ENCODE results near the gene BRD7. TPM values are rescaled to one million over a fixed set of nuclear protein-coding genes. Genes with fewer than 3 reads are reported as not detected.

BRD7 gene
- total RNA-seq, 1 experiment from 2014 or later = 45.6 TPM

- Histone ChIP-seq H3K9me3 (ENCODE audit: control insufficient read depth, insufficient read depth, low read depth, low read length) (no peaks in the 10 kb centered on the region), H3K36me3 (ENCODE audit: control insufficient read depth, insufficient read depth, low read length) (peaks cover 21% of the 10 kb centered on the region), H3K4me1 (ENCODE audit: control insufficient read depth, insufficient read depth, low read length) (no peaks in the 10 kb centered on the region), H3K4me3 (ENCODE audit: low read depth in 2 of 2, low read length in 2 of 2) (no peak overlapping the region), H3K27me3 (ENCODE audit: control insufficient read depth, insufficient read depth, low read length) (no peaks in the 10 kb centered on the region), H3K27ac (ENCODE audit: low read length) (no peak overlapping the region)
- DNase-seq (ENCODE audit: low read depth, low spot score) (no peak), ATAC-seq (no peak)
- CTCF ChIA-PET = no interaction called here
- TF ChIP-seq TCF7L2 (IDR thresholded peaks at IDR 0.05; ENCODE audit: low read depth, low read length) = no peak
- TF ChIP-seq, protein P1, sequence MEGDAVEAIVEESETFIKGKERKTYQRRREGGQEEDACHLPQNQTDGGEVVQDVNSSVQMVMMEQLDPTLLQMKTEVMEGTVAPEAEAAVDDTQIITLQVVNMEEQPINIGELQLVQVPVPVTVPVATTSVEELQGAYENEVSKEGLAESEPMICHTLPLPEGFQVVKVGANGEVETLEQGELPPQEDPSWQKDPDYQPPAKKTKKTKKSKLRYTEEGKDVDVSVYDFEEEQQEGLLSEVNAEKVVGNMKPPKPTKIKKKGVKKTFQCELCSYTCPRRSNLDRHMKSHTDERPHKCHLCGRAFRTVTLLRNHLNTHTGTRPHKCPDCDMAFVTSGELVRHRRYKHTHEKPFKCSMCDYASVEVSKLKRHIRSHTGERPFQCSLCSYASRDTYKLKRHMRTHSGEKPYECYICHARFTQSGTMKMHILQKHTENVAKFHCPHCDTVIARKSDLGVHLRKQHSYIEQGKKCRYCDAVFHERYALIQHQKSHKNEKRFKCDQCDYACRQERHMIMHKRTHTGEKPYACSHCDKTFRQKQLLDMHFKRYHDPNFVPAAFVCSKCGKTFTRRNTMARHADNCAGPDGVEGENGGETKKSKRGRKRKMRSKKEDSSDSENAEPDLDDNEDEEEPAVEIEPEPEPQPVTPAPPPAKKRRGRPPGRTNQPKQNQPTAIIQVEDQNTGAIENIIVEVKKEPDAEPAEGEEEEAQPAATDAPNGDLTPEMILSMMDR (IDR thresholded peaks at IDR 0.05) = no peak
- TF ChIP-seq POLR2AphosphoS5 (IDR thresholded peaks at IDR 0.05; ENCODE audit: low read depth, low read length) = no peak
- TF ChIP-seq, protein P2, sequence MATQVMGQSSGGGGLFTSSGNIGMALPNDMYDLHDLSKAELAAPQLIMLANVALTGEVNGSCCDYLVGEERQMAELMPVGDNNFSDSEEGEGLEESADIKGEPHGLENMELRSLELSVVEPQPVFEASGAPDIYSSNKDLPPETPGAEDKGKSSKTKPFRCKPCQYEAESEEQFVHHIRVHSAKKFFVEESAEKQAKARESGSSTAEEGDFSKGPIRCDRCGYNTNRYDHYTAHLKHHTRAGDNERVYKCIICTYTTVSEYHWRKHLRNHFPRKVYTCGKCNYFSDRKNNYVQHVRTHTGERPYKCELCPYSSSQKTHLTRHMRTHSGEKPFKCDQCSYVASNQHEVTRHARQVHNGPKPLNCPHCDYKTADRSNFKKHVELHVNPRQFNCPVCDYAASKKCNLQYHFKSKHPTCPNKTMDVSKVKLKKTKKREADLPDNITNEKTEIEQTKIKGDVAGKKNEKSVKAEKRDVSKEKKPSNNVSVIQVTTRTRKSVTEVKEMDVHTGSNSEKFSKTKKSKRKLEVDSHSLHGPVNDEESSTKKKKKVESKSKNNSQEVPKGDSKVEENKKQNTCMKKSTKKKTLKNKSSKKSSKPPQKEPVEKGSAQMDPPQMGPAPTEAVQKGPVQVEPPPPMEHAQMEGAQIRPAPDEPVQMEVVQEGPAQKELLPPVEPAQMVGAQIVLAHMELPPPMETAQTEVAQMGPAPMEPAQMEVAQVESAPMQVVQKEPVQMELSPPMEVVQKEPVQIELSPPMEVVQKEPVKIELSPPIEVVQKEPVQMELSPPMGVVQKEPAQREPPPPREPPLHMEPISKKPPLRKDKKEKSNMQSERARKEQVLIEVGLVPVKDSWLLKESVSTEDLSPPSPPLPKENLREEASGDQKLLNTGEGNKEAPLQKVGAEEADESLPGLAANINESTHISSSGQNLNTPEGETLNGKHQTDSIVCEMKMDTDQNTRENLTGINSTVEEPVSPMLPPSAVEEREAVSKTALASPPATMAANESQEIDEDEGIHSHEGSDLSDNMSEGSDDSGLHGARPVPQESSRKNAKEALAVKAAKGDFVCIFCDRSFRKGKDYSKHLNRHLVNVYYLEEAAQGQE (IDR thresholded peaks at IDR 0.05; ENCODE audit: insufficient read depth in 1 of 2, low read depth in 2 of 2, low read length in 1 of 2) = no peak
- TF ChIP-seq SIN3A (IDR thresholded peaks at IDR 0.05; ENCODE audit: borderline replicate concordance, insufficient read depth, low read depth, low read length) = no peak
- intact Hi-C loops (cut with micrococcal nuclease; ENCODE audit: unreplicated experiment) = no loop called here
- in situ Hi-C loops (cut with HindIII; ENCODE audit: low pct_unique_long_range_greater_than_20kb, low sequenced_read_pairs) = no loop called here
- no TSS peak for BruUV-seq (replicated peaks)
- POLR2A ChIA-PET = no interaction called here
Measured at GRCh38 chr16:50318796-50319578, 49.8 kb downstream of the BRD7 start.

DNA sequence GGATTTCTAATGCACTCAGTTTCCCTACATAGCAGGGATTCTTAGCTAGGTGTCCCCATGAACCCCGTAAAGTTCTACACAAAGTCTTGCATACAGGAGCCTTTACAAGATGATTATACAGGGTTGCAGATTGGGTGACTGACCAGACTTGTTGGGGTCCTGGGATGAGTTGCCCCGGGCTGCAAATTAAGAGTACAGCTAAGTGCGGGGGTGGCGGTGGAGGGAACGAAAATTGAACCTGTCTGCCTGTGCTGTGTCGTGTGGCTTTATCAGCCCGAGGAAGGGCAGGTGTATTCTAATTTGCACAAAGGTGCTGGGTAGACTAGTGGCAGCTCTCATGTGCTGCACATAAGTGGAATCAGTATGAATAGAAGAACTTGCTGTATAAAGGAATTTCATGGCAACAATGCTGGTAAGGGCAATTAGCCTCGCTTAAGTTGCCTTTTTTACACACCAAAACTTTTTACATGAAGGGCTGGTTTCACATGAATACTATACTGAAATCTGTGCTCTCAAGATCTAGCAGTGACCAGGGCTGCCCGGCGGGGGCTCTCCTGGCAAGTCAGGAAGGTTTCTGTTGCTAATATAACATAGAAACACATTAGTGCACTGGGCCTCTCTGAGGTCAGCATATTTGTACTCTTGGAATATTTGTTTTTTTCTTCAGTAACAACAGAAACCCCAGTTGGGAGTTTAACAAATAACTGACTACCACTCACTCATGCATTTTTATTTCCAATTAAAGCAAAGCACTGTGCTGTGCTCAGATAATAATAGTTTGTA, 51.7 kb downstream of the BRD7 start:
- ATAC-seq = no peak
- POLR2A ChIA-PET = no interaction called here
- Histone ChIP-seq H3K27ac (ENCODE audit: low read length) (no peak overlapping the region), H3K9me3 (ENCODE audit: control insufficient read depth, insufficient read depth, low read depth, low read length) (no peaks in the 10 kb centered on the region), H3K4me1 (ENCODE audit: control insufficient read depth, insufficient read depth, low read length) (no peaks in the 10 kb centered on the region), H3K27me3 (ENCODE audit: control insufficient read depth, insufficient read depth, low read length) (no peaks in the 10 kb centered on the region), H3K4me3 (ENCODE audit: low read depth in 2 of 2, low read length in 2 of 2) (no peak overlapping the region), H3K36me3 (ENCODE audit: control insufficient read depth, insufficient read depth, low read length) (peaks cover 18% of the 10 kb centered on the region)
- CTCF ChIA-PET = no interaction called here
- no TSS peak for BruUV-seq (replicated peaks)
- intact Hi-C loops (cut with micrococcal nuclease; ENCODE audit: unreplicated experiment) = no loop called here
- no peak for DNase-seq (ENCODE audit: low read depth, low spot score)
- TF ChIP-seq, protein P1 (IDR thresholded peaks at IDR 0.05) = no peak
- in situ Hi-C loops (cut with HindIII; ENCODE audit: low pct_unique_long_range_greater_than_20kb, low sequenced_read_pairs) = no loop called here
